ENCODE measurements around the gene ZNF211.

ZNF211 gene

DNA sequence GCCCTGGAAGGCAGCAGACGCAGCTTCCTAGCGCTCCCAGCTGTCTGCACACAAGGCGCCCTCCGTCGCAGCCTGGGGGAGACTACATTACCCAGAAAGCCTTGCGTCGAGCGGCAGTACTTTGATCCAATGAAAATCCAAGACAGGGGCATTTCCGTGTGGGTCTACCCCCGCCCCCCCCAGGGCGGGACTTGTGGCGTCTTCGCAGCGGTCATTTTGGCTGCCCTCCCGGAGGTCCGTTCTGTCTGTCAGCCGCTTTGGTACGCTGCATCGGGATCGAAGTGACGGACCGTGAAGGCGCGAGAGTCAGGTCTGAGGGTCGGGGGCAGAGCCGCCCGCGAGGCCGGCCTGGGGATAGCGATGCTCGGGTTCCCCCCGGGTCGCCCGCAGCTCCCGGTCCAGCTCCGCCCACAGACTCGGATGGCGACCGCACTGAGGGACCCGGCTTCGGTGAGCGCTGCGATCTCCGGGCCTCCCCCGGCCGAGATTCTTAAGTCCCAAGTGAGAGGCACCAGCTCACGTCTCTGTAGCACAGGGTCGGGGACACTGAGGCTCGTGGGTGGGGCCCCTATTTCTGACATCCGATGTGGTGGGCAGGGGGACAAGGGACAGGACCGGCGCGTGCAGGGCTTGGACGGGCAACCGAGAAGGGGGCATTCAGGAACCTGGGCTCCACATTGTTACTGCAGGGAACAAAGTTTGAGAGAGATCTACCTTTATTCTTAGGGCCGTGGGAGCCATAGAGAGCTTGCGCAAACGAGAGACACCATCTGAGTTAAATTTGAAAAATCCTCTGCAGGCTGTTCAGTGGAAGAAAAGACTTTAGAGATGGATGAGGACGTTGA lies at the start of gene ZNF211:
Gene ZNF211, plus strand, starts transcription at position 182 of the 845 bp plus-strand sequence. Its CDS starts 179 bp downstream, at position 361.
- DNase-seq (ENCODE audit: low read depth) = peak; percentile 66
- TF ChIP-seq, protein P1, sequence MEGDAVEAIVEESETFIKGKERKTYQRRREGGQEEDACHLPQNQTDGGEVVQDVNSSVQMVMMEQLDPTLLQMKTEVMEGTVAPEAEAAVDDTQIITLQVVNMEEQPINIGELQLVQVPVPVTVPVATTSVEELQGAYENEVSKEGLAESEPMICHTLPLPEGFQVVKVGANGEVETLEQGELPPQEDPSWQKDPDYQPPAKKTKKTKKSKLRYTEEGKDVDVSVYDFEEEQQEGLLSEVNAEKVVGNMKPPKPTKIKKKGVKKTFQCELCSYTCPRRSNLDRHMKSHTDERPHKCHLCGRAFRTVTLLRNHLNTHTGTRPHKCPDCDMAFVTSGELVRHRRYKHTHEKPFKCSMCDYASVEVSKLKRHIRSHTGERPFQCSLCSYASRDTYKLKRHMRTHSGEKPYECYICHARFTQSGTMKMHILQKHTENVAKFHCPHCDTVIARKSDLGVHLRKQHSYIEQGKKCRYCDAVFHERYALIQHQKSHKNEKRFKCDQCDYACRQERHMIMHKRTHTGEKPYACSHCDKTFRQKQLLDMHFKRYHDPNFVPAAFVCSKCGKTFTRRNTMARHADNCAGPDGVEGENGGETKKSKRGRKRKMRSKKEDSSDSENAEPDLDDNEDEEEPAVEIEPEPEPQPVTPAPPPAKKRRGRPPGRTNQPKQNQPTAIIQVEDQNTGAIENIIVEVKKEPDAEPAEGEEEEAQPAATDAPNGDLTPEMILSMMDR (IDR thresholded peaks at IDR 0.05; ENCODE audit: control insufficient read depth, insufficient read depth, low read depth, low read length, missing control alignments) = no peak
- peak within 1 kb of the TSS; percentile 77 for H3K4me3 ChIP-seq (ENCODE audit: control insufficient read depth, low read depth, low read length)

GRCh38 chr19:57583521-57584416 lies 49.2 kb upstream of the ZNF211 start, which contains the start of gene ZIK1:
ZIK1 (plus strand) TSS chr19:57584145; CDS start chr19:57584357, 212 bp downstream.
- TF ChIP-seq, protein P1 (IDR thresholded peaks at IDR 0.05; ENCODE audit: control insufficient read depth, insufficient read depth, low read depth, low read length, missing control alignments) = peak; percentile 13
- DNase-seq (ENCODE audit: low read depth) = peak; percentile 76
- peak within 1 kb of the TSS; percentile 88 for H3K4me3 ChIP-seq (ENCODE audit: control insufficient read depth, low read depth, low read length)

DNA sequence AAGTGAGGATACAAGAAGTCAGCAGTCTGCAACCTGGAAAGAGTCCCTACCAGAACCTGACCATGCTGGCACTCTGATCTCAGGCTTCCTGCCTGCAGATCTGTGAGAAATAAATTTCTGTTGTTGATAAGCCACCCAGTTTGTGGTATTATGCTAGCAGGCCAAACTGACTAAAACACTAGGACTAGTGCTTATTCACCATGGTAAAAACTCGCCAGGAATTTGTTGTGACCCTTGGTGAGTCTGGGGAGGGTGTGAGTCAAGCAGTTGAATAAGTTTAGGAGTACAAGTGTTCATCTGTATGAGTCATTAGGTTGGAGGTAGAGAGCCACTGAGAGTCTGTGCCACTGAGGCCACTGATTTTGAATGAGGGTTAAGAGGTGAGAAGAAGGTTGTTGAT lies 45.4 kb upstream of the ZNF211 start:
- H3K4me3 ChIP-seq (ENCODE audit: control insufficient read depth, low read depth, low read length) = no peak overlapping the region
- TF ChIP-seq, protein P1 (IDR thresholded peaks at IDR 0.05; ENCODE audit: control insufficient read depth, insufficient read depth, low read depth, low read length, missing control alignments) = no peak
- DNase-seq (ENCODE audit: low read depth) = peak; percentile 80

DNA sequence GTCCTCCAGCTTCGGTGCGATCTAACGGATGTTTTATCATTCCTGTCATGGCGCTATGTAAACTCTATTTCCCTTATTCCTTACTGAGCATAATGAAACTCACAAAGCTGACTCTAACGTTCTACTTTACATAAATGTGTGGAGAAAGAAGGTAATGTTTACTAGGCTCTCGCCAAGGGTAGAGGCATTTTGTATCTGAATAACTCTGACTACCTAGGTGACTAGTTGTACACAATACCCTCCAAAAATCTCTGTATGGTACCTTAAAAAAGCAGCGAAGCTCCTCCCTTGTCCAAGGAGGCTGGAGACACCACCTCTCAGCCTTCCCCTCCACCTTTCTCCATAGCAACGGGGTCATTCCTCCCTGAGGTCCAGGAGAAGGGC lies 33.6 kb upstream of the ZNF211 start:
- no peak for DNase-seq (ENCODE audit: low read depth)
- TF ChIP-seq, protein P1 (IDR thresholded peaks at IDR 0.05; ENCODE audit: control insufficient read depth, insufficient read depth, low read depth, low read length, missing control alignments) = no peak
- peak overlapping the region; percentile 80 for H3K4me3 ChIP-seq (ENCODE audit: control insufficient read depth, low read depth, low read length)

- TF ChIP-seq, protein P1 (IDR thresholded peaks at IDR 0.05; ENCODE audit: control insufficient read depth, insufficient read depth, low read depth, low read length, missing control alignments) = no peak
- DNase-seq (ENCODE audit: low read depth) = peak; percentile 55
- peak within 1 kb of the TSS; percentile 80 for H3K4me3 ChIP-seq (ENCODE audit: control insufficient read depth, low read depth, low read length)
Measured at GRCh38 chr19:57599761-57600383, 33.1 kb upstream of the ZNF211 start, which contains the start of gene ZNF530. ZNF530 (plus strand) TSS chr19:57599885; CDS start chr19:57604346, 4,461 bp downstream.

DNA sequence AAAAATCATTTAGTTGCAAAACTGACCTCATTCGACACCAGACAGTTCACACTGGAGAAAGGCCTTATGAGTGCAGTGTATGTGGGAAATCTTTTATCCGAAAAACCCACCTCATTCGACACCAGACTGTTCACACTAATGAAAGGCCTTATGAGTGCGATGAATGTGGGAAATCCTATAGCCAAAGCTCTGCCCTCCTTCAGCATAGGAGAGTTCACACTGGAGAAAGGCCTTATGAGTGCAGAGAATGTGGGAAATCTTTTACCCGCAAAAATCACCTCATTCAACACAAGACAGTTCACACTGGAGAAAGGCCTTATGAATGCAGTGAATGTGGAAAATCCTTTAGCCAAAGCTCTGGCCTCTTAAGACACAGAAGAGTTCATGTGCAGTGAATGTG lies 26.0 kb upstream of the ZNF211 start:
- H3K4me3 ChIP-seq (ENCODE audit: control insufficient read depth, low read depth, low read length) = no peak overlapping the region
- TF ChIP-seq, protein P1 (IDR thresholded peaks at IDR 0.05; ENCODE audit: control insufficient read depth, insufficient read depth, low read depth, low read length, missing control alignments) = no peak

More for the DNA sequence above, 26.0 kb upstream of the ZNF211 start:
- no peak for DNase-seq (ENCODE audit: low read depth)

Data from AG09309 (cell line).